Esophagus squamous epithelium (tissue), 5 donors: Measurements from ENCODE around the gene MAX. TPM values are rescaled to one million over a fixed set of nuclear protein-coding genes. Genes with fewer than 3 reads are reported as not detected.

Experiments used
- DNase-seq: peaks from one replicate; lab custom pipeline; 2025; lab: John Stamatoyannopoulos, UW
- H3K27ac ChIP-seq, 4 donors: fragments of 200-600 bp; sonication (generic); one replicate each; pipeline ENCODE4 v1.5.1; 2016 to 2019; ENCODE audit warnings: mild to moderate bottlenecking in 1 of 4
- H3K27me3 ChIP-seq, 4 donors: fragments of 200-600 bp; sonication (generic); 1 replicate in 3 of 4; 2 replicates in 1 of 4; pipeline versions ENCODE4 v1.5.1 to v1.6.0; 2017 to 2021; ENCODE audit warnings: antibody characterized with exemption in 1 of 4
- H3K36me3 ChIP-seq, 3 donors: fragments of 200-600 bp; sonication (generic); one replicate each; pipeline ENCODE4 v1.5.1; 2016 to 2019
- H3K4me1 ChIP-seq, 3 donors: fragments of 200-600 bp; sonication (generic); one replicate each; pipeline ENCODE4 v1.5.1; 2017 to 2019
- H3K4me3 ChIP-seq, 4 donors: fragments of 200-600 bp; sonication (generic); 1 replicate in 3 of 4; 2 replicates in 1 of 4; pipeline ENCODE4 v1.5.1; 2016 to 2019; ENCODE audit warnings: mild to moderate bottlenecking in 2 of 4, moderate library complexity in 1 of 4
- H3K9me3 ChIP-seq, 3 donors: fragments of 200-600 bp; sonication (generic); one replicate each; pipeline ENCODE4 v1.5.1; 2016 to 2019
- CTCF ChIP-seq, 6 experiments: fragments of 450-650 bp in 4 of 6; fragments of 200-600 bp in 2 of 6; sonication (generic) in 2 of 6; IDR thresholded peaks; one replicate each; pipeline ENCODE4 v1.5.1; 2016 to 2019; ENCODE audit warnings: antibody characterized with exemption in 6 of 6, mild to moderate bottlenecking in 4 of 6, moderate library complexity in 4 of 6
- POLR2A ChIP-seq, 4 donors: fragments of 450-650 bp; IDR thresholded peaks; one replicate each; pipeline ENCODE4 v1.6.1; 2017; ENCODE audit warnings: antibody characterized with exemption in 4 of 4, mild to moderate bottlenecking in 4 of 4, moderate library complexity in 3 of 4
- WGBS, 2 donors: methylation state at CpG; one replicate each; pipeline ENCODE4 v1.1.5; 2018; 5-methylcytosine and 5-hydroxymethylcytosine counted together
- intact Hi-C: fragments of 100-400 bp; cut with DNase I; formaldehyde crosslinking; loops from one replicate; pipeline ENCODE4 v1.15.0; 2022
- total RNA-seq, 4 donors: library from RNA; depleted of rRNA; stranded (reverse); fragments of >200 nt; gene quantifications; one replicate each; pipeline ENCODE4 v1.1.0, GENCODE V29; 2016
- donor health status: DM: yes; HTN: yes; CAD: no.

MAX gene
- total RNA-seq, 4 donors from 2014 or later, result 45.3 to 88.7 (median 46.3) TPM

- Histone ChIP-seq H3K27me3 (no peaks in the 10 kb centered on the region), H3K4me3 (no peak overlapping the region), H3K36me3 (no peaks in the 10 kb centered on the region), H3K4me1 (peaks cover 0 to 10% (median 0%) of the 10 kb centered on the region in 3 donors), H3K9me3 (no peaks in the 10 kb centered on the region), H3K27ac (no peak overlapping the region)
- no peak for TF ChIP-seq CTCF (IDR thresholded peaks at IDR 0.05)
- no peak for TF ChIP-seq POLR2A (IDR thresholded peaks at IDR 0.05)
- WGBS, 2 donors, result 69 to 80% methylated on average over 8 to 9 of the region's 9 CpGs
- intact Hi-C loops, result no loop called here
- DNase-seq, result no peak
Observed at GRCh38 chr14:65115615-65116014, 13.3 kb upstream of the MAX start.

GRCh38 chr14:65110525-65110924 lies 8.2 kb upstream of the MAX start:
- no peaks in the 10 kb centered on the region for H3K27me3 ChIP-seq
- no peaks in the 10 kb centered on the region for H3K4me1 ChIP-seq
- no peak overlapping the region for H3K27ac ChIP-seq
- 72 to 73% methylated on average over 5 of the region's 5 CpGs for WGBS, 2 donors
- TF ChIP-seq CTCF (IDR thresholded peaks at IDR 0.05) (no peak), POLR2A (IDR thresholded peaks at IDR 0.05) (no peak)
- no peaks in the 10 kb centered on the region for H3K36me3 ChIP-seq
- no peaks in the 10 kb centered on the region for H3K9me3 ChIP-seq
- no peak overlapping the region for H3K4me3 ChIP-seq
- intact Hi-C loops, result no loop called here
- no peak for DNase-seq

- H3K27ac ChIP-seq, result no peak overlapping the region
- H3K4me1 ChIP-seq, result no peaks in the 10 kb centered on the region
- intact Hi-C loops, result loop anchor here (10.0 kb wide), 1 partner anchor 115 kb away; no protein-coding TSS in a partner anchor
- no peak for DNase-seq
- TF ChIP-seq POLR2A (IDR thresholded peaks at IDR 0.05), result no peak
- TF ChIP-seq CTCF (IDR thresholded peaks at IDR 0.05), result no peak
- H3K36me3 ChIP-seq, result no peaks in the 10 kb centered on the region
- H3K9me3 ChIP-seq, result no peaks in the 10 kb centered on the region
- 86 to 89% methylated on average over 4 of the region's 4 CpGs for WGBS, 2 donors
- H3K27me3 ChIP-seq, result no peaks in the 10 kb centered on the region
- H3K4me3 ChIP-seq, result no peak overlapping the region
Observed at GRCh38 chr14:65109357-65109756, 7.0 kb upstream of the MAX start.

- DNase-seq, result no peak
- WGBS, 2 donors, result 67 to 94% methylated on average over 1 of the region's 1 CpG
- intact Hi-C loops, result loop anchor here (10.0 kb wide), 1 partner anchor 112 kb away; no protein-coding TSS in a partner anchor
- H3K4me3 ChIP-seq, result no peak overlapping the region
- no peaks in the 10 kb centered on the region for H3K36me3 ChIP-seq
- no peaks in the 10 kb centered on the region for H3K27me3 ChIP-seq
- H3K4me1 ChIP-seq, result peaks cover 0 to 7% (median 4%) of the 10 kb centered on the region in 3 donors
- no peaks in the 10 kb centered on the region for H3K9me3 ChIP-seq
- TF ChIP-seq POLR2A (IDR thresholded peaks at IDR 0.05) (no peak), CTCF (IDR thresholded peaks at IDR 0.05) (no peak)
- no peak overlapping the region for H3K27ac ChIP-seq
Observed at GRCh38 chr14:65107200-65107599, 4.9 kb upstream of the MAX start.

- intact Hi-C loops, result loop anchor here (10.0 kb wide), 1 partner anchor 112 kb away; no protein-coding TSS in a partner anchor
- no peak for DNase-seq
- H3K4me3 ChIP-seq, result no peak overlapping the region
- no peak for TF ChIP-seq POLR2A (IDR thresholded peaks at IDR 0.05)
- TF ChIP-seq CTCF (IDR thresholded peaks at IDR 0.05), result no peak
- H3K27ac ChIP-seq, result no peak overlapping the region
- WGBS, 2 donors, result 32 to 41% methylated on average over 1 of the region's 1 CpG
- no peaks in the 10 kb centered on the region for H3K27me3 ChIP-seq
- H3K36me3 ChIP-seq, result no peaks in the 10 kb centered on the region
- peaks cover 0 to 7% (median 4%) of the 10 kb centered on the region in 3 donors for H3K4me1 ChIP-seq
- H3K9me3 ChIP-seq, result no peaks in the 10 kb centered on the region
Observed at GRCh38 chr14:65106736-65107135, 4.4 kb upstream of the MAX start.
